Hematopoietic multipotent progenitor cell treated with erythropoietin and hydrocortisone succinate and interleukin-3 and kit ligand, for 8 days (in vitro differentiated cells): Measurements from ENCODE around the gene CEP85L.

Source experiments
- DNase-seq: peaks from one replicate; pipeline ENCODE4 v3.0.0-alpha.2; 2015

CEP85L gene

DNA sequence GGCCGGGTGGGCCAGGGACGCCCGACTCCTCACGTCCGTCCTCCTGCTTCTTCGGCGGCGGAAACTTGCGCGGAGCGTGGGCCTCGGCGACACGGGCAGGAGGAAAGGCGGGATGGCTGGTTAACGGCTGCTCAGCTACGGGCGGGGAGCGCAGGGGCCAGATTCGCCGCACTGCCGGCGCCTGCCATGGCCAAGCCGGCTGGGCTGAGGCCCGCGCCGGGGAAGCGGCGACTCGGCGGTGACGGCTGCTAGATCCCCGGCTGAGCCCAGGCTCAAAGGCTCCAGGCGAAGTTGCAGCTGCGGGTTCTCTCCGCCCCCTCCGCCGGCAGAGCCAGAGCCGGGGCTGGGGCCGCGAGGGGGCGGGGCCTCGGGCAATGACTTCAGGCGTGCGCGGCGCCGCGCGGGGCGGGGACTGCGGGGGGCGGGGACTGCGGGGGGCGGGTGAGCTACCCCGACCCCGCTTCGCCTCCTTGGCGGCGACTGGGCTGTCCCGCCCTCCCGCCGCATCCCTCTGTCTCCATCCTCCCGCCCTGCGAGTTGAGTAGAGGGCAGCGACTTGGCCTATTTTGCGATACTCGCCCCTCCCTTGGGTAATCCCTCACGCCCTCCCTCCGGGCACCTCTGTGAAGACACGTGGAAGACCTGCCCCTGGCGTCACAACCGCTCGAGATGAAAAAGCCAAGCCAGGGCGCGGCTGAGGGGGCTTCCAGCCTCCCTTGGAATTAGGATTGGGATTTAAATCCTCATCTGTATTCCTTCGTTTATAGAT is at the start of gene CEP85L:
Gene CEP85L, minus strand, starts transcription at position 310 of the 769 bp plus-strand sequence. CDS start 322 bp downstream, outside the sequence.
- peak; percentile 87 for DNase-seq

- DNase-seq = no peak
Measured at GRCh38 chr6:118700531-118700930, 49.1 kb upstream of the CEP85L start.

GRCh38 chr6:118697554-118697953 is 46.2 kb upstream of the CEP85L start:
- peak; percentile 11 for DNase-seq

GRCh38 chr6:118696271-118696670 is 44.9 kb upstream of the CEP85L start:
- DNase-seq = no peak

- DNase-seq = no peak
Measured at GRCh38 chr6:118693562-118693961, 42.2 kb upstream of the CEP85L start.

DNA sequence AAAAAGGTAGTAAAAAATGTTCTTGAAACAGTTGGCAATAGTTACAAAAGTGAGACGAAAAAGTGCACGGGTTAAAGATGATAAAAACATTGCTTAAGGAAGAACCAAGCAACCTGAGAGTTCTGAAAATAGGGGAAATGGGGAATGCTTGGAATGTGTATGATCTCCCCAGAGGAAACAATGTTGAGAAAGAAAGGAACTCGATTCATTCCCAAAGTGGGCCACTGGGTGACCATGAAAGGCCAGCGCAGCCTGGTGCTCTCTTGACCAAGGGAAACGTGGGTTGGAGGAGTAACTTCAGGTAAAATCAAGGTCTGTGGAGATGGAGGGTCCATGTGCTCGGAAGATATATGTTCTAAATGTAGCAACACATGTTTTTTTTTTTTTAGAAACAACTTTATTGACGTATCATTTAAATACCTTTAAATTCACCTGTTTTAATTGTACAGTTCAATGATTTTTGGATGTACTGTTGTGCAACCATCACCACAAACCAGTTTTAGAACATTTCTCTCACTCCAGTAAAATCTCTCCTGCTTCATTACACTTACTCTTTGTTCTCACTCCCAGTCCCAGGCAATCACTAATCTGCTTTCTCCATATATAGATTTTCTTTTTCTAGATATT is 34.5 kb upstream of the CEP85L start:
- no peak for DNase-seq

DNA sequence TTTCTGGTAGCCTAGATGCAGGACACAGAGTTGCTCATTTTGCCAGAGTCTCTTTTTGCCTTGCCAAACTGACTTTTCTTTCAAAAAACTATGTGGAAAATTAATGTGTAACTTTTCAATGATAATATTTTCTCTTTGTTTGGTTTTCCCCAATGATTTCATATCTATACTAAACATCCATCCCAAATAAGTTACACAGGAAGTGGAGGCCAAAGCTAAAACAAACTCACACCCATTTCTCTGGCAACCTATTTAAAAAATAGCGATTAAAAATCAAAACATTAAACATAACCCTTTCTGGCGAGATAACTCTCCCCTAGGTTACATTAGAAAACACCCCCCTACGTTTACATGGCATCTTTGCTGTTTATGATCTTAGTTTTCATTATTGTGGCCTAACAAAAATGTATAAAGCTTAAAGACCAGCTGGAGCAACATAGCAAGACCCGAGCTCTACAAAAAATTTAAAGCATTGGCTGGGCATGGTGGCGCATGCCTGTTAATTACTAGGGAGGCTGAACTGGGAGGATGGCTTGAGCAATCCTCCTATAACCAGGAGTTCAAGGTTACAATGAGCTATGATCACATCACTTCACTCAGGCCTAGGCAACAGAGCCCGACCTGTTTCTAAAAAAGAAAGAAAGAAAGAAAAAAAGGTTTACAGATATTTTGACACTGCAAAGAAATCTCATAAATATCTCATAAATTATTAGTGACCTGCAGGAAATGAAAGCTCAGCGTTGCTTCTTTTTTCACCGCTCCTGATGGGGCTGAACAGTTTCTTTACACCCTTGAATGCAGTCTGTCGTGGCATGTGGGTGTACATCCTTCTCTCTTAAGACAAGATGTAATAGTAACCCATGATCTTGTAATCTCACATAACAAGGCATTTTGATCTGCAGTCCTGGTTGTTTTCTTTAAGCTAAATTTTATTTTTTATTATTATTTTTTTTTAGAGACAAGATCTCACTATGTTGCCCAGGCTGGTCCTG is 32.8 kb upstream of the CEP85L start:
- DNase-seq = no peak

GRCh38 chr6:118680452-118681095 is 29.2 kb upstream of the CEP85L start:
- DNase-seq = no peak

DNA sequence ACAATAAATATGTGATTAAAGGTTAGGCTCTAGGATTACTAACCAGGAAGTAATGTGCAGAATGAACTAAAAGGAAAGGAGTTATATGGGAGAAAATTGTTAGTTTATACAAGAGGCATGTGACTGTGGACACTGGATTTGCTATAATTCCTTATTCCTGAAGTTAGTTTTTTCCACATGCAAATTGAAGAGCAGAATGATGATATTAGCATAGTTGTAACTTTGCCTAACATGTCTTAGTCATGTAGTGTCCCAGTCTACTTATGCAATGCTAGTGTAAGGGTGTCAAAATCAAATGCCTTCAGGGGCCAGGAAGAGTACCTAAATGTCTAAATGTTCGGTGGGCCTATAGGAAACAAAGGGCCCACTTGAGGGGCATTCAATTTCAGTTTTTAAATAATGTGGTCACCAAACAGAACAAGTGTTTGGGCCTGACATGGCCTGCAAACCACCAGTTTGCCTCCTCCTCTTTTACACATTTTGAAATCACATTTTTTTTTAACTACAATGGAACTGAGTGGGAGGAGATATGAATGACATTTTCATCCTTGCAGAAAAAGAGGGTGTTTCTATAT is 28.0 kb upstream of the CEP85L start:
- DNase-seq = no peak

- no peak for DNase-seq
Measured at GRCh38 chr6:118678866-118679265, 27.5 kb upstream of the CEP85L start.

GRCh38 chr6:118677193-118677592 is 25.8 kb upstream of the CEP85L start:
- DNase-seq = peak; percentile 17

- DNase-seq = no peak
Measured at GRCh38 chr6:118675225-118675624, 23.8 kb upstream of the CEP85L start.

- no peak for DNase-seq
Measured at GRCh38 chr6:118674772-118675171, 23.4 kb upstream of the CEP85L start.

DNA sequence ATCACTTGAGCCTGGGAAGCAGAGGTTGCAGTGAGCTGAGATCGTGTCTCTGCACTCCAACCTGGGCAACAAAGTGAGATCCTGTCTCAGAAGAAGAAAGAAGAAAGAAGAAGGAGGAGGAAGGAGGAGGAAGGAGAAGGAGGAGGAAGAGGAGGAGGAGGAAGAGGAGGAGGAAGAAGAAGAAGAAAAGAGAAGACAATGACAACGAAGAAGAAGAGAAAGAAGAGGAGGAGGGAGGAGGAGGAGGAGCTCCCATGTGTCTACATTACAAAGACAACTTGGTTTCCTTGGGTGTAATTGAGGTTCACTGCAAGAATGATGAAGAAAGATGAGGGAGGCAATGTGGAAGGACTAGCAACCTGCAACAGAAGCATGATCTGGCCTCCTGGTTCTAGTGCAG is 21.3 kb upstream of the CEP85L start:
- DNase-seq = no peak

DNA sequence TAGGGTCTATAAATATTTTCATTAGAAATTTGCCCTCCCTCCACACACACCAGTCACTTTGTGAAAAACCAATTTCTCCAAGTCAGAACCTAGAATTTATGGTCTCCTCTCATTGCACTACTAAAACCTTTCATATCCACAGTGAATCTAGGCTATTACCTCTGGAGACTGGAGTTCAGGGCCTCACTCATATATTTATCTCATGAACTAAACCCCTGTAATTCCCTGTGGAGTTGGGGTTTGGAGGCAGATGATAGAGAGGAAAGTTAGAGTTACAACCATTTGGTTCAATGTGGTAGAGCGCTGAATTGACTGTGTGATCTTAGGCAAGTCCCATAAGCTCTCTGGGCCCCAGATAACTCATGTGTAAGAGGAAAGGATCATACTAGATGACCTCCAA is 18.2 kb upstream of the CEP85L start:
- no peak for DNase-seq

DNA sequence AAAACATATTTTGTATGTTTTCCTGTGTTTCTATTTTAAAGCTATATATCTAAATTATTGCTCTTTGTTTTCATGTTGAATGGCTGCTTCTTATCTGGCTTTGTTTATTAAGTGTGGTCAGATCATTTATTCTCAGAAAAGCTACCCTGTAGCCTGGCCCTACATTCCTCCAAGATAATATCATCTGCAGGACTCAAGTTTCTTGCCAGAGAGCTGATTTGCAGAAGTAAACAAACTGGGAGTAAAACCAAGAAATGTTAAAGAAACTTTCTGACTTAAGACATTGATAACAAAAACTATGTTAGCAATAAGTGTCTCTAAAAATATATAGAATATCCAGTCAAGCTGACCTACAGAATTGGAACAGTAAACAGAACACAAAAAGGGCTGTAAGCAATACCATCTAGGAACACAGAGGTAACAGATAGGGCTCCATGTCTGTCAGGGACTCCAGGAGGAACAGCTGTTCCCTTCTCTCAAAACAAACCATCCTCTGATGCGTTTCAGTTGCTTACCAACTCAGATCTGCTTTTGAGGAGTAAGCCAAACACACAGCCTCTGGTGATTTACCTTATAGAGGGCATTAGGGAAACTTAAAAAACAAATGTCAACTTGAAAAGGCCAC is 17.5 kb upstream of the CEP85L start:
- DNase-seq = peak; percentile 23

- DNase-seq = no peak
Measured at GRCh38 chr6:118667988-118668387, 16.6 kb upstream of the CEP85L start.

GRCh38 chr6:118665011-118665410 is 13.6 kb upstream of the CEP85L start:
- DNase-seq = no peak

DNA sequence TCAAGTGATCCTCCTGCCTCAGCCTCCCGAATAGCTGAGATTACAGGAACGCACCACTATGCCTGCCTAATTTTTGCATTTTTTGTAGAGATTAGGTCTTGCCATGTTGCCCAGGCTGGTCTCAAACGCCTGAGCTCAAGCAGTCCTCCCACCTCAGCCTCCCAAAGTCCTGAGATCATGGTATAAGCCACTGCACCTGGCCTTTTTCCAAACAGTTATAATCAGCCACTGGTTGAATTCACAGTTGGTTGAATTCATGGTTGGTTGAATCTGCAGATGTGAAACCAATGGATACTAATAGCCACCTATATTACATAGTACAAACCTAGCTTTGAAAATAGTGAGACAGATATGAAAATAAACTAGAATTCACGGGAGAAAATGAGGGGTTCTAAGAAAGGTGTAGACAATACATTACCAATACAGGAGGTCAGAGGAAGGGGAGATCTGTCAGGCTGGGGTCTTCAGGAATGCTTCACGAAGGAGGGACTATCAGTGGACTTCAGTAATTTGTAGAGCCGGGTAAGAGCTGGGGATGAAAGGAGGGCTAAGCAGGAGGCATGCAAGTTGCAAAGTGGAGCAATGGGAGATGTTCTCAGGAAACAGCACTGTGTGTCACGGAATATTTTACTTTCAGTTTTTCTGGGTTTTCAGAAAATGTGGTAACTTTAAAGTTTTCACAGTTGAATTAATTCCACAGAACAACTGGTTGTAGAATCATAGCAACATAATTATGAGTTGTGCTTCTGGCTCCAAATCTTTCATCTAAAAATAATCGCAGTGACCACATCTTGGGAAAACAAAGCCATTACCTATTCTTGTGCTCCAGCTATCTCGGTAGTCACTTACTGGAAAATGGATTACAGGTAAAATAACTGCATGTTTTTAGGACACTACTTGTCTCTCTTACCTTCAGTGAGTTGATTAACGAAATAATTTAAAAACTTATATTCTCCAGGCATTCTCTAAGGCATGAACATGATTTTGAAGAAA is 12.9 kb upstream of the CEP85L start:
- DNase-seq = no peak

- no peak for DNase-seq
Measured at GRCh38 chr6:118661831-118662230, 10.4 kb upstream of the CEP85L start.

GRCh38 chr6:118660218-118660569 is 8.8 kb upstream of the CEP85L start:
- DNase-seq = peak; percentile 88
